NK-92 treated with Interleukin-12 subunit alpha and Interleukin-12 subunit beta, amount 100 ng/mL, for 24 hours (cell line): ENCODE data around the gene C1orf210.

ENCODE experiments used
- DNase-seq: peaks from one replicate; lab custom pipeline; 2025; lab: John Stamatoyannopoulos, UW

C1orf210 gene

GRCh38 chr1:43312663-43313515 lies 27.5 kb upstream of the C1orf210 start:
- no peak for DNase-seq

DNA sequence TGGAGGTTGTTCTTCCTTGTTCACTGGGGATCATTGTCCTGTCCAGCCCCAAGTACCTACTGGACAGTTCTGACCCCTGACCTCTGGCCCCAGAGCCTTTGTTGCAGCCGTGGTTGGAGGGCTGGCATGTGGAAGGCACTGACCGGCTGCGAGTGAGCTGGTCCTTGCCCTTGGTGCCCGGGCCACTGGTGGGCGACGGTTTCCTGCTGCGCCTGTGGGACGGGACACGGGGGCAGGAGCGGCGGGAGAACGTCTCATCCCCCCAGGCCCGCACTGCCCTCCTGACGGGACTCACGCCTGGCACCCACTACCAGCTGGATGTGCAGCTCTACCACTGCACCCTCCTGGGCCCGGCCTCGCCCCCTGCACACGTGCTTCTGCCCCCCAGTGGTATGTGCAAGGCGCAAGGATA lies 26.8 kb upstream of the C1orf210 start:
- DNase-seq = no peak

DNA sequence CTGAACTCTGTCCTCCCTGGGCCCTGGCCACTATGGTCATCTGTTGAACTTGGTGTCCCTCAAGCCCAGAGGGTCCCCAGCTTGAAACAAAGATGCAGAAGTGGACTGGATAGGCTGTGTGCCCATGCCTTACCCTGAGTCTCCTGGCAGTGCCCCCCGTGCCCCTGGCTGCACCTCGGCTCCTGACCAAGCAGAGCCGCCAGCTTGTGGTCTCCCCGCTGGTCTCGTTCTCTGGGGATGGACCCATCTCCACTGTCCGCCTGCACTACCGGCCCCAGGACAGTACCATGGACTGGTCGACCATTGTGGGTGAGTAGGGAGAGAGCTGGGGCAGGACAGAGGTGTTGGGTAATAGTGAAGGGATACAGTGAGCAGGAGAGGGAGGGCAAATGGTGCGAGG lies 26.1 kb upstream of the C1orf210 start:
- DNase-seq = no peak

GRCh38 chr1:43309405-43310025 lies 24.1 kb upstream of the C1orf210 start:
- DNase-seq = no peak

GRCh38 chr1:43308635-43309404 lies 23.4 kb upstream of the C1orf210 start:
- DNase-seq = no peak

GRCh38 chr1:43307458-43308158 lies 22.2 kb upstream of the C1orf210 start:
- no peak for DNase-seq

DNA sequence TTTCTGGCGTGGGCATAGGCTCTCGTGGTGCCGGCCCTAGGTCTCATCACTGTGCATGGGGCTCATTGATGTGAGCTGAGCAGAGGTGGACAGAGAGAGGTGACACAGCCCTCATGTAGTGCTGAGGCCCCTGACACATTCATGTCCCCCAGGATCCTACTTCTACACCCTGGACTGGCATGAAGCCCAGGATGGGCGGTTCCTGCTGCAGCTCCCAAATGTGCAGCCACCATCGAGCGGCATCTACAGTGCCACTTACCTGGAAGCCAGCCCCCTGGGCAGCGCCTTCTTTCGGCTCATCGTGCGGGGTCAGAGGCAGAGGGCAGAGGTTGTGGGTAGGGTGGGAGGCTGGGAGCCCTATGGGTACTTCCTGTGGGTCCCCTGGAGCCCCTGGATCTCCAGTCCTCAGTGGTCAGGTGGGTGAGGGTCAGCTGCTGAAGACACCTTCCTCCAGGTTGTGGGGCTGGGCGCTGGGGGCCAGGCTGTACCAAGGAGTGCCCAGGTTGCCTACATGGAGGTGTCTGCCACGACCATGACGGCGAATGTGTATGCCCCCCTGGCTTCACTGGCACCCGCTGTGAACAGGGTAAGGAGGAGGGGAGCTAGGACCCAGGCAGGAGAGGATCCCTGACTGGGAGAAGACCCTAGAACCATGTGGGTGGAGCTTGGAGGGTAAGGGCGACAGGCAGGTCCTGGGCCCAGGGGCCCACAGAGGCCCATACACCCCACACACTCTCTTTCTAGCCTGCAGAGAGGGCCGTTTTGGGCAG lies 21.5 kb upstream of the C1orf210 start:
- no peak for DNase-seq

GRCh38 chr1:43305926-43306687 lies 20.7 kb upstream of the C1orf210 start:
- DNase-seq = no peak

- DNase-seq = no peak
These were observed 20.1 kb upstream of the C1orf210 start for GRCh38 chr1:43305461-43305860.

DNA sequence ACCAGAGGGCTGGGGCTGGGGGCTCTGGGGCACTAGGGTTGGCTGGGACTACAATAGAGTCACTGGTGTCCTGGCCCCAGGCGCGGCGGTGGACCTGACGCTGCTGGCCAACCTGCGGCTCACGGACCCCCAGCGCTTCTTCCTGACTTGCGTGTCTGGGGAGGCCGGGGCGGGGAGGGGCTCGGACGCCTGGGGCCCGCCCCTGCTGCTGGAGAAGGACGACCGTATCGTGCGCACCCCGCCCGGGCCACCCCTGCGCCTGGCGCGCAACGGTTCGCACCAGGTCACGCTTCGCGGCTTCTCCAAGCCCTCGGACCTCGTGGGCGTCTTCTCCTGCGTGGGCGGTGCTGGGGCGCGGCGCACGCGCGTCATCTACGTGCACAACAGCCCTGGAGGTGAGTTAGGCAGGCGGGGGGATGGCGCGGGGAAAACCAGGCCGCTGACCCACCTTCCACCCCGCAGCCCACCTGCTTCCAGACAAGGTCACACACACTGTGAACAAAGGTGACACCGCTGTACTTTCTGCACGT lies 19.5 kb upstream of the C1orf210 start:
- DNase-seq = no peak

- DNase-seq = no peak
These were observed 18.9 kb upstream of the C1orf210 start for GRCh38 chr1:43304314-43304681.

GRCh38 chr1:43303471-43304313 lies 18.3 kb upstream of the C1orf210 start:
- DNase-seq = no peak

- DNase-seq = no peak
These were observed 17.5 kb upstream of the C1orf210 start for GRCh38 chr1:43302721-43303470.

DNA sequence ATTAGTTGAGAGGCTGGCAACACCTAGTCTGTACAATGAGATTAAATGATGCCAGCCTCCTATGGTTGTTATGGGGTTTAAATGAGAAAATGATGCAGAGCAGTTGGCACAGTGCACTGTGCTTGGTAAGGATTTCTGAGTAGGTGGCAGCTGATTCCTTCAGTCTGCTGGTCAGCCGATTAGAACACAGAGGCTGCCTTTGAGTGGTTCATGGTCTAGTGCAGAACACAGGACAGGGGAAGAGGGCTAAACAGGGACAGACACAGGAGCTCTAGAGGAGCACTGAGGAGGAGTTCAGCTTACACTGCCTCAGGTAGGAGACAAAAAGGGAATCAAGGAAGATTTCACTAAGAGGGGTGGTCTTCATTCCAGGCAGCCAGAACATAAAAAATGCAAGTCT lies 16.8 kb upstream of the C1orf210 start:
- no peak for DNase-seq

DNA sequence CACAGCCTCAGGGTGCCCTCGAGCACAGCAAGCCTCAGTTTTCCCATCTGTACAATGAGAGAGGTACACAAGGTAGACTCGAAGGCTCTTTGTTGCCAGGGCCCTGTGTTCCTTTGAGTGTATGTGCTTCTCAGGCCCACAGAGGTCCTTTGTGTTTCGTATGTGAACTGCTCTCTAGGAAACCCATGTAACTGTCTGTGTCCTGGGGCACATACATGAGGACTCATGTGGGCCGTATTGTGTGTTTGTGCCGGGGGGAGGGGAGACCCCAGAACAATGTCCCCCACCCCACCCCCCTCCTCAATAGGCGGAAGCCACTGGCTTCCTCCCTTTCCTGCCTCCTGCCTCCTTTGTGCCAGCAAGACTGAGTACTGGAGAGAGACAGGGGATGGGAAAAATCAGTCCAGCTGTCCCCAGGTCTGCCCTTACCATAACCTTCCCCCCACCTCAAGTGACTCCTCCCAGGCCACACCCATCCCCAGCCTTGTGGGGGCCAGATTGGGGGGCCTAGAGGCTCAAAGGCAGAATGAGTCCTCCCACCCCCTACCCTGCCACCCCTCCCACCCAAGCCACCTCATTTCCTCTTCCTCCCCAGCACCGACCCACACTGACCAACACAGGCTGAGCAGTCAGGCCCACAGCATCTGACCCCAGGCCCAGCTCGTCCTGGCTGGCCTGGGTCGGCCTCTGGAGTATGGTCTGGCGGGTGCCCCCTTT lies 15.2 kb upstream of the C1orf210 start, which contains the start of gene TIE1:
Gene TIE1 (plus strand): TSS at position 605 of the 717 bp plus-strand sequence. CDS start 90 bp downstream, at position 695.
- DNase-seq = no peak

- no peak for DNase-seq
These were observed 13.7 kb upstream of the C1orf210 start for GRCh38 chr1:43299101-43299500.

GRCh38 chr1:43298055-43298454 lies 12.7 kb upstream of the C1orf210 start:
- no peak for DNase-seq

DNA sequence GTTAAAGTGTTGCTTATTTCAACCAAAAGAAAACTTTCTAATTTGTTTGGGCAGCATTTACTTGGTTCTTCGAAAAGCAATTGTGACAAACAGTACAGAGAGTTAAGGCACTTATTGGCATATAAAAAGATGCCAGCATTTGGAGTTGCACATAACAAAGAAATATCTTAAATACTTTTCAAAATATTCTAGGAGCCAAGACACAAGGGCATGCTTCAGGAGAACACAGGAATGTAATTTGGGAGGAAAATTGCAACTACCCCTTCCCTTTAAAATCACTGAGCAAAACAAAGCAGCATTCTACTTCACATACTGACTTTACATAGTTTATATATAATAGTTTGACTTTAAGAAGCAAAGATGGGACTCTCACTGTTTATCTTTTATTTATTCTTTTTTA lies 10.8 kb upstream of the C1orf210 start:
- no peak for DNase-seq
